IMR-90 (cell line): ENCODE measurements around the gene LPAR5. TPM values are rescaled to one million over a fixed set of nuclear protein-coding genes. Genes with fewer than 3 reads are reported as not detected.

ENCODE experiments used
- ATAC-seq: fragments of 200-7000 bp; cut with Tn5 transposase; 2 replicates; pipeline ENCODE4 v1.9.1; 2020; ENCODE audit warnings: low read depth, mild to moderate bottlenecking, moderate library complexity
- BruUV-seq: library from RNA; stranded (reverse); fragments of 400-500 nt; replicated peaks from 2 replicates; lab custom pipeline; 2021; lab: Mats Ljungman, UMichigan
- CTCF ChIA-PET: fragments of 300-600 bp; formaldehyde crosslinking; extraction: SDS; loops from one replicate; lab custom pipeline; 2021; ENCODE audit warnings: antibody characterized with exemption; lab: Yijun Ruan, JAX
- POLR2A ChIA-PET: fragments of 300-600 bp; sonication (Branson Sonifier 250); formaldehyde crosslinking; loops from one replicate; lab custom pipeline; 2022; ENCODE audit warnings: antibody characterized with exemption; ENCODE audit not compliant: unreplicated experiment; lab: Charles Lee
- DNase-seq: peaks from one replicate; pipeline ENCODE4 v3.0.0; 2013
- H2AFZ ChIP-seq: replicated peaks from 2 replicates; pipeline ENCODE3; 2013; ENCODE audit warnings: low read length, mild to moderate bottlenecking; ENCODE audit not compliant: poor library complexity
- H2AK5ac ChIP-seq: 2 replicates; pipeline ENCODE4 v1.6.1; 2013; ENCODE audit warnings: low read depth, low read length, inconsistent platforms
- H2AK9ac ChIP-seq: replicated peaks from 2 replicates; pipeline ENCODE3; 2013; ENCODE audit warnings: mild to moderate bottlenecking, low read depth, low read length, moderate library complexity; ENCODE audit not compliant: poor library complexity
- H2BK120ac ChIP-seq: 2 replicates; pipeline ENCODE4 v1.6.1; 2013; ENCODE audit warnings: low read depth, low read length, inconsistent platforms
- H2BK15ac ChIP-seq: 3 replicates; pipeline ENCODE4 v1.6.1; 2013; ENCODE audit warnings: low read depth, low read length, inconsistent platforms
- H2BK20ac ChIP-seq: 2 replicates; pipeline ENCODE4 v1.6.1; 2013; ENCODE audit warnings: low read depth, mild to moderate bottlenecking, inconsistent platforms, low read length, moderate library complexity
- H2BK5ac ChIP-seq: 2 replicates; pipeline ENCODE4 v1.6.1; 2013; ENCODE audit warnings: mild to moderate bottlenecking, low read depth, low read length, inconsistent platforms; ENCODE audit not compliant: poor library complexity, severe bottlenecking
- H3K14ac ChIP-seq: replicated peaks from 2 replicates; pipeline ENCODE4 v1.6.1; 2013; ENCODE audit warnings: low read depth, low read length, inconsistent platforms
- H3K18ac ChIP-seq: 2 replicates; pipeline ENCODE4 v1.6.1; 2013; ENCODE audit warnings: low read depth, low read length, control low read depth
- H3K23ac ChIP-seq: 2 replicates; pipeline ENCODE4 v1.6.1; 2013; ENCODE audit warnings: low read depth, low read length, inconsistent platforms
- H3K27ac ChIP-seq: 2 replicates; pipeline ENCODE4 v1.5.1; 2013; ENCODE audit warnings: mild to moderate bottlenecking, control low read depth, low read length; ENCODE audit not compliant: insufficient read depth
- H3K27me3 ChIP-seq: 2 replicates; pipeline ENCODE4 v1.6.1; 2013; ENCODE audit warnings: low read length; ENCODE audit not compliant: control insufficient read depth, insufficient read depth
- H3K36me3 ChIP-seq: 2 replicates; pipeline ENCODE4 v1.6.1; 2013; ENCODE audit warnings: low read length, mixed read lengths; ENCODE audit not compliant: control insufficient read depth, insufficient read depth
- H3K4ac ChIP-seq: 2 replicates; pipeline ENCODE4 v1.6.1; 2013; ENCODE audit warnings: low read depth, low read length, inconsistent platforms
- H3K4me1 ChIP-seq: 2 replicates; pipeline ENCODE4 v1.6.1; 2013; ENCODE audit warnings: low read length, mixed read lengths; ENCODE audit not compliant: control insufficient read depth, insufficient read depth
- H3K4me2 ChIP-seq: 2 replicates; pipeline ENCODE4 v1.6.1; 2013; ENCODE audit warnings: low read depth, mild to moderate bottlenecking, control low read depth, low read length, moderate library complexity
- H3K4me3 ChIP-seq: 2 replicates; pipeline ENCODE4 v1.5.1; 2013; ENCODE audit warnings: low read depth, mild to moderate bottlenecking, control low read depth, low read length, moderate library complexity; ENCODE audit not compliant: insufficient read depth
- H3K56ac ChIP-seq: 2 replicates; pipeline ENCODE4 v1.6.1; 2013; ENCODE audit warnings: low read length, inconsistent platforms; ENCODE audit not compliant: insufficient read depth; ENCODE audit errors: extremely low read depth
- H3K79me1 ChIP-seq, 2 experiments: 2 replicates each; pipeline ENCODE4 v1.6.1; 2013; ENCODE audit warnings: low read length in 2 of 2, inconsistent platforms in 1 of 2, low read depth in 1 of 2
- H3K9ac ChIP-seq: 2 replicates; pipeline ENCODE4 v1.6.1; 2013; ENCODE audit warnings: low read depth, low read length, control low read depth
- H3K9me1 ChIP-seq: 2 replicates; pipeline ENCODE4 v1.6.1; 2013; ENCODE audit warnings: low read length, inconsistent platforms; ENCODE audit not compliant: insufficient read depth
- H3K9me3 ChIP-seq: 2 replicates; pipeline ENCODE4 v1.6.1; 2013; ENCODE audit warnings: low read length; ENCODE audit not compliant: control insufficient read depth, insufficient read depth
- H4K20me1 ChIP-seq: 2 replicates; pipeline ENCODE4 v1.6.1; 2013; ENCODE audit warnings: low read length, inconsistent platforms; ENCODE audit not compliant: insufficient read depth
- H4K5ac ChIP-seq: 2 replicates; pipeline ENCODE4 v1.6.1; 2013; ENCODE audit warnings: mild to moderate bottlenecking, low read depth, low read length, control low read depth
- H4K8ac ChIP-seq, 2 experiments: 2 replicates each; pipeline ENCODE4 v1.6.1; 2013; ENCODE audit warnings: low read depth in 2 of 2, low read length in 2 of 2, control low read depth in 1 of 2, inconsistent platforms in 1 of 2
- H4K91ac ChIP-seq: 2 replicates; pipeline ENCODE4 v1.6.1; 2013; ENCODE audit warnings: low read depth, low read length, inconsistent platforms; ENCODE audit not compliant: insufficient read depth
- BHLHE40 ChIP-seq: fragments of 150-350 bp; IDR thresholded peaks from 2 replicates; pipeline ENCODE4 v1.6.1; 2016; ENCODE audit warnings: mild to moderate bottlenecking, low read depth, low read length
- FOS ChIP-seq: fragments of 150-350 bp; IDR thresholded peaks from 2 replicates; pipeline ENCODE4 v1.6.1; 2016; ENCODE audit warnings: low read depth, low read length
- MAZ ChIP-seq: IDR thresholded peaks from 2 replicates; pipeline ENCODE4 v1.6.1; 2012; ENCODE audit warnings: low read depth, mild to moderate bottlenecking, low read length, improper control_type of control experiment, moderate library complexity, borderline replicate concordance
- MXI1 ChIP-seq: IDR thresholded peaks from 2 replicates; pipeline ENCODE4 v1.6.1; 2012; ENCODE audit warnings: low read depth, mild to moderate bottlenecking, low read length, moderate library complexity, borderline replicate concordance
- WGBS, 2 experiments: methylation state at CpG; one replicate each; pipeline versions ENCODE4 v1.1.5 to v1.1.7; 2013; ENCODE audit warnings: missing lambda C conversion rate in 2 of 2; ENCODE audit not compliant: insufficient read length in 1 of 2; ENCODE audit errors: extremely low coverage in 2 of 2; 5-methylcytosine and 5-hydroxymethylcytosine counted together
- dilution Hi-C: fragments of 300-500 bp; cut with HindIII; formaldehyde crosslinking; loops from one replicate; pipeline ENCODE4 v1.14.3; 2018; ENCODE audit warnings: low sequenced_read_pairs; ENCODE audit not compliant: unreplicated experiment
- in situ Hi-C: fragments of 300-500 bp; cut with MboI; formaldehyde crosslinking; loops from 3 replicates; pipeline ENCODE4 v1.14.3; 2019; ENCODE audit warnings: low sequenced_read_pairs, inconsistent platforms, mixed read lengths
- intact Hi-C: fragments of 100-400 bp; cut with micrococcal nuclease; formaldehyde crosslinking; loops from 2 replicates; pipeline ENCODE4 v1.10.0; 2022
- polyA plus RNA-seq, 3 experiments: library from polyadenylated mRNA; depleted of rRNA; stranded (reverse); fragments of >200 nt; gene quantifications; 2 replicates each; pipeline ENCODE4 v1.2.3, GENCODE V29; 2012; ENCODE audit warnings: low replicate concordance in 1 of 3
- total RNA-seq: library from RNA; depleted of rRNA; stranded (reverse); fragments of >200 nt; gene quantifications from 2 replicates; pipeline ENCODE4 v1.2.3, GENCODE V29; 2012
- TF ChIP-seq, protein P1 (sequence below): fragments of 150-350 bp; IDR thresholded peaks from 2 replicates; pipeline ENCODE4 v1.6.1; 2017; ENCODE audit warnings: mild to moderate bottlenecking, antibody characterized with exemption, low read length, low read depth

LPAR5 gene
- total and polyA plus RNA-seq, 2 of the 4 experiments (the other 2 are of a cell fraction): not detected

DNA sequence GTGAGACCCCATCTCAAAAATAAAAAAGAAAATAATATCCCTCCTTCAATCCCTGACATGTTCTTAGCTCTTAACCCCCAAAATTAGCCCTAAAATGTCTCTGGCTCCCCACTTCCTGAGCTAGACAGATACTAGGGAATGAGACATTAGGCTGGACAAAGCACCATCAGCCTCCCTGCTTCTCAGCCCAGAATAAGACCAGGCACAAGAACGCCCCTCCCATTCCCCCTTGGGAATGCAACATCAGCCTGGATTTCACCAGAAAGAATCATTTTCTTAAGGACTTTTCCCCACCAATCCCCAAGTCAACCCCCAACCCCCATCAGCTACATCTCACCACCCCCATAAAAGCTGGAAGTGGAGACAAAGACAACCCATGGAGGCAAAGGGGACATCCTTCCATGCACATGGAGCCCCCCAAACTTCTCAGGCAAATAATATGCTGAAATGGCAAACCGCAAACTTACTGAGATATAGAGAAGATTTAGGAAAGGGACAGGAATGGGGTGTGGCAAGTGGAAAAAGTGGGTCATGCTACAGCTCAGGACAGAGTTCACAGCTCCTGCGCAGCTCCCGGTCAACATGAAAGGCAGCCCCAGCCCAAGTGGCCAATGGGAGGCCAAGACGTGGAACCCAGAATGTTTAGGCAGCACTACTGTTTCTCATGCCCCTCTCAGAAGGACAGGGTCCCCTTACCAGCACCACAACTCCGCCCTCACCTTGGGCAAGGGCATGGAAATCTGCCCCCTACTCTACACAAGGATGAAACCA is 31.3 kb downstream of the LPAR5 start (continued):
- TF ChIP-seq, protein P1, sequence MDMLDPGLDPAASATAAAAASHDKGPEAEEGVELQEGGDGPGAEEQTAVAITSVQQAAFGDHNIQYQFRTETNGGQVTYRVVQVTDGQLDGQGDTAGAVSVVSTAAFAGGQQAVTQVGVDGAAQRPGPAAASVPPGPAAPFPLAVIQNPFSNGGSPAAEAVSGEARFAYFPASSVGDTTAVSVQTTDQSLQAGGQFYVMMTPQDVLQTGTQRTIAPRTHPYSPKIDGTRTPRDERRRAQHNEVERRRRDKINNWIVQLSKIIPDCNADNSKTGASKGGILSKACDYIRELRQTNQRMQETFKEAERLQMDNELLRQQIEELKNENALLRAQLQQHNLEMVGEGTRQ: no peak
- TF ChIP-seq FOS (no peak), BHLHE40 (no peak)

DNA sequence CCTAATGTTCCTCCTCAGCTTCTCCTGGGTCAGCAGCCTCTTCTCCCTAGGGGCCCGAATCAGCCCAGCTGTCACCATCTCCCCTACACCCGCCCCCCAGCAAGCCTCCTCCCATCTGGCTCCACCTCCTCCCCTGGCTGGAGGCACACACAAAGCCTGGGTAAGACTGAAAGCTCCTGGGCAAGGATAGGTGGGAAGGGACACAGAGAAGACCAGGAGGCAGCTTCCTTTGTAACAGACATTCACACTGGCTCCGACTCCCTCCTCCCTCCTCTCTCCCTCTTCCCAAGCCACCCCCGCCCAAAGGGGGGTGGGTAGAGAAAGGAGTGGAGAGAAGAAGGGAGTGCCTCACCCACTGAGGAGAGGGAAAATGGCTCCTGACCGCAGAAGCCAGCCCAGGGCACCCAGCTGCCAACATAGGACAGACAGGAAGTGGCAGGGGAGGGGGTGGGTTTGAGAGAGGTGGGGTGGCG is 32.6 kb downstream of the LPAR5 start:
- Histone ChIP-seq H2BK20ac (no peak overlapping the region), H3K9me1 (peaks cover 23% of the 10 kb centered on the region), H3K36me3 (peaks cover 46% of the 10 kb centered on the region), H3K4me3 (peak overlapping the region; percentile 8; the same call in 1 of the 2 replicates), H3K9me3 (no peaks in the 10 kb centered on the region), H3K4me2 (peak overlapping the region; percentile 79), H4K20me1 (peaks cover 50% of the 10 kb centered on the region), H3K56ac (no peak overlapping the region), H2BK120ac (peak overlapping the region; percentile 27; the same call in 1 of the 2 replicates), H4K8ac (peak overlapping the region in 1 of 2 experiments; percentile 43; a peak in 1 of 4 replicates), H2AFZ (no peak overlapping the region), H3K18ac (no peak overlapping the region), H2AK9ac (peak overlapping the region; percentile 76), H3K27me3 (no peaks in the 10 kb centered on the region), H2BK5ac (no peak overlapping the region), H4K91ac (0 out of 2 replicates have a peak overlapping the region, but pooled peaks have one; percentile 47), H4K5ac (no peak overlapping the region; the same call in 1 of the 2 replicates), H3K4me1 (peaks cover 11% of the 10 kb centered on the region), H2AK5ac (peak overlapping the region; percentile 57; the same call in 1 of the 2 replicates), H3K14ac (peak overlapping the region; percentile 54; the same call in 1 of the 2 replicates), H3K23ac (peak overlapping the region; percentile 68; the same call in 1 of the 2 replicates), H2BK15ac (no peak overlapping the region), H3K79me1 (peaks cover 49 to 75% of the 10 kb centered on the region in 2 experiments), H3K9ac (0 out of 2 replicates have a peak overlapping the region, but pooled peaks have one; percentile 15), H3K27ac (peak overlapping the region; percentile 38), H3K4ac (peak overlapping the region; percentile 64)
- WGBS, 2 experiments: no CpG with 5 or more reads among the region's 6 CpGs
- ChIA-PET POLR2A (interaction anchor here (0.6 kb wide), 1 partner anchor 24 kb away, joined by 27 read pairs; no protein-coding TSS in a partner anchor), CTCF (no interaction called here)
- dilution Hi-C loops (no loop called here), in situ Hi-C loops (no loop called here), intact Hi-C loops (no loop called here)
- TF ChIP-seq MXI1 (no peak), BHLHE40 (no peak), MAZ (peak; percentile 57; the same call in 1 of the 2 replicates)
- DNase-seq: peak; percentile 25
- ATAC-seq: peak; percentile 10
- no TSS peak for BruUV-seq
